Measurements from ENCODE around the gene TOP3B. TPM values are rescaled to one million over a fixed set of nuclear protein-coding genes. Genes with fewer than 3 reads are reported as not detected.

Gene TOP3B
- total RNA-seq, 6 experiments from 2014 or later: 13.5 to 20.4 (median 15.6) TPM

GRCh38 chr22:21984793-21985192 is 2.2 kb upstream of the TOP3B start:
- Histone ChIP-seq H3K27ac (no peak overlapping the region), H3K36me3 (no peaks in the 10 kb centered on the region), H3K4me3 (no peak overlapping the region), H3K4me1 (peaks cover 0 to 10% (median 2%) of the 10 kb centered on the region in 4 donors), H3K27me3 (no peaks in the 10 kb centered on the region), H3K9me3 (no peaks in the 10 kb centered on the region)
- intact Hi-C loops (cut with DNase I): no loop called here
- TF ChIP-seq CTCF (IDR thresholded peaks at IDR 0.05) (peak in 2 of 4 donors; percentile 15 to 53), POLR2A (IDR thresholded peaks at IDR 0.05) (no peak)
- DNase-seq (no peak), ATAC-seq (peak in 2 of 4 donors; percentile 17 to 49)
- whole genome bisulfite sequencing (ENCODE audit: insufficient coverage, low coverage, low lambda C conversion rate, missing lambda C conversion rate): 67% methylated on average over 1 of the region's 7 CpGs

- TF ChIP-seq CTCF (IDR thresholded peaks at IDR 0.05): no peak
- TF ChIP-seq POLR2A (IDR thresholded peaks at IDR 0.05): no peak
- intact Hi-C loops (cut with DNase I): no loop called here
- Histone ChIP-seq H3K4me1 (peaks cover 0 to 10% (median 2%) of the 10 kb centered on the region in 4 donors), H3K4me3 (peak overlapping the region; percentile 74 to 97 (median 96)), H3K27me3 (no peaks in the 10 kb centered on the region), H3K36me3 (no peaks in the 10 kb centered on the region), H3K9me3 (no peaks in the 10 kb centered on the region), H3K27ac (peak overlapping the region; percentile 30 to 70 (median 68))
- DNase-seq: no peak
- ATAC-seq: peak; percentile 18 to 41 (median 25)
- 8% methylated on average over 2 of the region's 2 CpGs for WGBS (ENCODE audit: insufficient coverage, low coverage, low lambda C conversion rate, missing lambda C conversion rate)
Observed at GRCh38 chr22:21981874-21982273, 713 bp downstream of the TOP3B start.

GRCh38 chr22:21980547-21980946 is 2.0 kb downstream of the TOP3B start:
- Histone ChIP-seq H3K27me3 (no peaks in the 10 kb centered on the region), H3K4me1 (peaks cover 0 to 10% (median 2%) of the 10 kb centered on the region in 4 donors), H3K9me3 (no peaks in the 10 kb centered on the region), H3K27ac (no peak overlapping the region), H3K4me3 (no peak overlapping the region), H3K36me3 (peaks cover 0 to under 1% (median 0%) of the 10 kb centered on the region in 4 donors)
- DNase-seq: peak in 1 of 3 donors; percentile 22
- no peak for ATAC-seq
- WGBS (ENCODE audit: insufficient coverage, low coverage, low lambda C conversion rate, missing lambda C conversion rate): 60% methylated on average over 3 of the region's 7 CpGs
- TF ChIP-seq CTCF (IDR thresholded peaks at IDR 0.05) (no peak), POLR2A (IDR thresholded peaks at IDR 0.05) (no peak)
- intact Hi-C loops (cut with DNase I): no loop called here

GRCh38 chr22:21978564-21979386 is 3.8 kb downstream of the TOP3B start:
- Histone ChIP-seq H3K4me1 (peaks cover 0 to 10% (median 2%) of the 10 kb centered on the region in 4 donors), H3K36me3 (peaks cover 0 to 18% (median 7%) of the 10 kb centered on the region in 4 donors), H3K27ac (no peak overlapping the region), H3K9me3 (no peaks in the 10 kb centered on the region), H3K4me3 (no peak overlapping the region), H3K27me3 (no peaks in the 10 kb centered on the region)
- peak in 1 of 3 donors; percentile 19 for DNase-seq
- 81% methylated on average over 5 of the region's 11 CpGs for WGBS (ENCODE audit: insufficient coverage, low coverage, low lambda C conversion rate, missing lambda C conversion rate)
- no peak for ATAC-seq
- intact Hi-C loops (cut with DNase I): no loop called here
- TF ChIP-seq CTCF (IDR thresholded peaks at IDR 0.05): no peak
- no peak for TF ChIP-seq POLR2A (IDR thresholded peaks at IDR 0.05)

Measured in right lobe of liver (tissue), 6 donors.